Lower lobe of right lung (tissue), 2 donors: ENCODE results near the gene TMC1. TPM values are rescaled to one million over a fixed set of nuclear protein-coding genes. Genes with fewer than 3 reads are reported as not detected.

ENCODE experiments used
- ATAC-seq, 2 donors: fragments of 200-7000 bp; cut with Tn5 transposase; one replicate each; pipeline ENCODE4 v1.9.1; 2020 to 2022; ENCODE audit warnings: mild to moderate bottlenecking in 2 of 2, moderate library complexity in 2 of 2
- DNase-seq: peaks from one replicate; pipeline ENCODE4 v3.0.0-alpha.2; 2020
- H3K27ac ChIP-seq: fragments of 200-600 bp; one replicate; pipeline ENCODE4 v1.8.0; 2022
- H3K27me3 ChIP-seq: fragments of 200-600 bp; one replicate; pipeline ENCODE4 v1.8.0; 2022; ENCODE audit warnings: low read depth
- H3K36me3 ChIP-seq: fragments of 200-600 bp; one replicate; pipeline ENCODE4 v1.8.0; 2022; ENCODE audit warnings: mild to moderate bottlenecking
- H3K4me1 ChIP-seq: fragments of 200-600 bp; one replicate; pipeline ENCODE4 v1.8.0; 2022
- H3K4me3 ChIP-seq: fragments of 200-600 bp; one replicate; pipeline ENCODE4 v1.8.0; 2022; ENCODE audit warnings: mild to moderate bottlenecking
- H3K9me3 ChIP-seq: fragments of 200-600 bp; one replicate; pipeline ENCODE4 v1.8.0; 2022
- CTCF ChIP-seq: fragments of 200-600 bp; IDR thresholded peaks from one replicate; pipeline ENCODE4 v1.8.0; 2022; ENCODE audit warnings: antibody characterized with exemption, mild to moderate bottlenecking
- intact Hi-C: fragments of 100-400 bp; cut with DNase I; formaldehyde crosslinking; loops from one replicate; pipeline ENCODE4 v1.11.0; 2022
- total RNA-seq: library from RNA; stranded (reverse); fragmentation: NEBNext Ultra II Directional; extraction: Animal tissue kit (Norgen Biotek cat#: 25700); gene quantifications from one replicate; pipeline ENCODE4 v1.2.1, GENCODE V29; 2021
- donor health status: DM: no; HTN: yes; CAD: no; lungs with severe emphysema.

The TMC1 gene
- total RNA-seq, 1 donor from 2014 or later, result not detected

GRCh38 chr9:72817413-72817812 lies 296.0 kb downstream of the TMC1 start:
- no peak for ATAC-seq
- no peaks in the 10 kb centered on the region for H3K4me1 ChIP-seq
- no peak overlapping the region for H3K4me3 ChIP-seq
- H3K36me3 ChIP-seq, result no peaks in the 10 kb centered on the region
- H3K27me3 ChIP-seq, result no peaks in the 10 kb centered on the region
- no peak for DNase-seq
- intact Hi-C loops, result no loop called here
- H3K27ac ChIP-seq, result no peak overlapping the region
- TF ChIP-seq CTCF, result no peak
- no peaks in the 10 kb centered on the region for H3K9me3 ChIP-seq

DNA sequence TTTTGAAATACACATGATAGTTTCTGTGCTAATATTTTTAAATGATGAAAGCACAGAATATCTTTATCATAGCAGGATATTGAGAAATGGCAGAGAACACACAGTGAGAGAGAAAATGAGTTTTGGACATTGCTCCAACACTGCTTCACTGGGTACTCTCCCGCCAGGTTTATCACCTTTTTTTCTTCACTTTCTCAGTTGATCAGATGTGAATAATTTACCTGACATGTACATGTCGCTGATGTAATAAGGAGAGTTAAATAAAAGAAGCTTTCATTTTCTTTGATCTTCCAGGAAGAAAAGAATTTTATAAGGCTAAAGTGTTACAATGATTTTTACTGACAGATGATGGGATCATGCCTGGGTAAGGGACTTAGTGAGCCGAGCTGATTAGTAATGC lies 297.0 kb downstream of the TMC1 start:
- ATAC-seq, result no peak
- intact Hi-C loops, result no loop called here
- TF ChIP-seq CTCF, result no peak

GRCh38 chr9:72823971-72824370 lies 302.6 kb downstream of the TMC1 start:
- no peak for TF ChIP-seq CTCF
- no peaks in the 10 kb centered on the region for H3K9me3 ChIP-seq
- no peaks in the 10 kb centered on the region for H3K36me3 ChIP-seq
- peaks cover 9% of the 10 kb centered on the region for H3K4me1 ChIP-seq
- H3K27me3 ChIP-seq, result no peaks in the 10 kb centered on the region
- ATAC-seq (no peak), DNase-seq (no peak)
- intact Hi-C loops, result loop anchor here (10.0 kb wide), 1 partner anchor 529 kb away; no protein-coding TSS in a partner anchor
- no peak overlapping the region for H3K27ac ChIP-seq
- no peak overlapping the region for H3K4me3 ChIP-seq

More for the DNA sequence above, 297.0 kb downstream of the TMC1 start:
- no peak for DNase-seq
- no peak overlapping the region for H3K27ac ChIP-seq
- no peaks in the 10 kb centered on the region for H3K27me3 ChIP-seq
- H3K4me3 ChIP-seq, result no peak overlapping the region
- no peaks in the 10 kb centered on the region for H3K9me3 ChIP-seq
- no peaks in the 10 kb centered on the region for H3K4me1 ChIP-seq
- H3K36me3 ChIP-seq, result no peaks in the 10 kb centered on the region

GRCh38 chr9:72826996-72827949 lies 305.9 kb downstream of the TMC1 start:
- TF ChIP-seq CTCF, result no peak
- ATAC-seq (peak in 1 of 2 donors; percentile 34), DNase-seq (no peak)
- no peak overlapping the region for H3K4me3 ChIP-seq
- peak overlapping the region; percentile 51 for H3K27ac ChIP-seq
- peaks cover 9% of the 10 kb centered on the region for H3K4me1 ChIP-seq
- H3K36me3 ChIP-seq, result no peaks in the 10 kb centered on the region
- intact Hi-C loops, result loop anchor here (10.0 kb wide), 1 partner anchor 532 kb away; no protein-coding TSS in a partner anchor
- H3K27me3 ChIP-seq, result no peaks in the 10 kb centered on the region
- H3K9me3 ChIP-seq, result no peaks in the 10 kb centered on the region

DNA sequence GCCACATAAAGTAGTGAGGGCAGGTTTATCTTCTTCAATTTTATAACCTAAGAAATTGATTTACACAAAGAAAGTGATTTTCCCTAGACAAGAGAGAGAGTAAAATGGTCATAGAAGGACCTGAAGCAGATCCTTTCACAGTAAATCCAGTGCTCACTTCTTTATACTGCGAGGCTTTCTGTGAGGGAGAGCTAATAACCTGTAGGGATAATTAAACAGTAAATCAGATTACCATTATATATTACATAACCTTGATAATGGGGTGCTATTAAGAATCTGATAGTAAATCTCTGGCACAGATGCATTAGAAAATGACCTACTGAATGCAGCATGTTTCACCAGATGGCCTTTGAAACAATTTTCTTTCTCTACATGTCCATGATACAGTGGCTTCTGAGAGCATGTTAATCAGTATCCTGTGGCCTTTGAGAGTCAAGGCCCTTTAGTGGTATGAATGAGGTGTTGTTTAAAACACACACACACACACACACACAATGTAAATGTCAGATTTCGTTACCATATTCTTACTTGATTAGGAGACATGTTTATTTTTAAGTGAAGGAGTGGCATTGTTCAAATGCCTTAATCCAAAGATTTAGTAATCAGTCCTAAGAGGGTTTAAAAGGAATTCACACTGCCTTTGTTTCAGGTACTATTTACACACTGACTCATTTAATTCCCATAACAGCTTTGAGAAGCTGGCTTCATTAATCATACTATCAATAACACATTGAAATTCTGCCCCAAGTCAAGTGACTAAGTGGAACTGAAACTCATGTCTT lies 306.7 kb downstream of the TMC1 start:
- no peak overlapping the region for H3K4me3 ChIP-seq
- H3K36me3 ChIP-seq, result no peaks in the 10 kb centered on the region
- peaks cover 9% of the 10 kb centered on the region for H3K4me1 ChIP-seq
- DNase-seq, result no peak
- no peaks in the 10 kb centered on the region for H3K9me3 ChIP-seq
- no peaks in the 10 kb centered on the region for H3K27me3 ChIP-seq
- intact Hi-C loops, result loop anchor here (10.0 kb wide), 1 partner anchor 533 kb away; no protein-coding TSS in a partner anchor
- peak; percentile 77 to 94 for ATAC-seq
- no peak for TF ChIP-seq CTCF
- H3K27ac ChIP-seq, result peak overlapping the region; percentile 51
